ENCODE measurements around the gene DAP3.
"Not testable (repeated sequence)": the region's sequence is repeated elsewhere in the genome, so short reads cannot be mapped to it uniquely, and the experiment has no call there.

DAP3 gene

GRCh38 chr1:155717041-155717440, 28.1 kb downstream of the DAP3 start:
- DNase-seq (ENCODE audit: low read depth in 4 of 4, low spot score in 1 of 4): no peak

- DNase-seq (ENCODE audit: low read depth in 4 of 4, low spot score in 1 of 4): not testable (repeated sequence)
These were observed 29.7 kb downstream of the DAP3 start for GRCh38 chr1:155718524-155719115.

GRCh38 chr1:155719703-155720102, 30.8 kb downstream of the DAP3 start:
- no peak for DNase-seq (ENCODE audit: low read depth in 4 of 4, low spot score in 1 of 4)

- DNase-seq (ENCODE audit: low read depth in 4 of 4, low spot score in 1 of 4): no peak
These were observed 36.3 kb downstream of the DAP3 start for GRCh38 chr1:155725142-155725541.

GRCh38 chr1:155729031-155729898, 40.4 kb downstream of the DAP3 start:
- DNase-seq (ENCODE audit: low read depth in 4 of 4, low spot score in 1 of 4): no peak

GRCh38 chr1:155740995-155741394, 52.1 kb downstream of the DAP3 start:
- no peak for DNase-seq (ENCODE audit: low read depth in 4 of 4, low spot score in 1 of 4)

- DNase-seq (ENCODE audit: low read depth in 4 of 4, low spot score in 1 of 4): no peak
These were observed 53.0 kb downstream of the DAP3 start for GRCh38 chr1:155741908-155742307.

GRCh38 chr1:155744711-155745283, 55.9 kb downstream of the DAP3 start:
- DNase-seq (ENCODE audit: low read depth in 4 of 4, low spot score in 1 of 4): no peak

- peak; percentile 98 to 100 (median 100) for DNase-seq (ENCODE audit: low read depth in 4 of 4, low spot score in 1 of 4)
These were observed 56.7 kb downstream of the DAP3 start for GRCh38 chr1:155745284-155746228.

- DNase-seq (ENCODE audit: low read depth in 4 of 4, low spot score in 1 of 4): not testable (repeated sequence)
These were observed 58.7 kb downstream of the DAP3 start for GRCh38 chr1:155747586-155747985.

- DNase-seq (ENCODE audit: low read depth in 4 of 4, low spot score in 1 of 4): not testable (repeated sequence)
These were observed 59.2 kb downstream of the DAP3 start for GRCh38 chr1:155748141-155748540.

- not testable (repeated sequence) for DNase-seq (ENCODE audit: low read depth in 4 of 4, low spot score in 1 of 4)
These were observed 70.1 kb downstream of the DAP3 start for GRCh38 chr1:155759017-155759416.

- no peak for DNase-seq (ENCODE audit: low read depth in 4 of 4, low spot score in 1 of 4)
These were observed 71.2 kb downstream of the DAP3 start for GRCh38 chr1:155759966-155760630.

GRCh38 chr1:155760751-155761475, 72.0 kb downstream of the DAP3 start:
- DNase-seq (ENCODE audit: low read depth in 4 of 4, low spot score in 1 of 4): no peak

- DNase-seq (ENCODE audit: low read depth in 4 of 4, low spot score in 1 of 4): no peak
These were observed 73.0 kb downstream of the DAP3 start for GRCh38 chr1:155761736-155762405.

- DNase-seq (ENCODE audit: low read depth in 4 of 4, low spot score in 1 of 4): not testable (repeated sequence)
These were observed 74.4 kb downstream of the DAP3 start for GRCh38 chr1:155763090-155763815.

GRCh38 chr1:155763989-155764388, 75.1 kb downstream of the DAP3 start:
- DNase-seq (ENCODE audit: low read depth in 4 of 4, low spot score in 1 of 4): not testable (repeated sequence)

GRCh38 chr1:155767399-155767989, 78.6 kb downstream of the DAP3 start:
- not testable (repeated sequence) for DNase-seq (ENCODE audit: low read depth in 4 of 4, low spot score in 1 of 4)

Data from stimulated activated CD4-positive, alpha-beta T cell treated with anti-CD3 and anti-CD28 coated beads, Interleukin-1b, Interleukin-23, amount 100 ng/mL, for 24 hours (primary cell).